ENCODE data around the gene TRIM45.

Gene TRIM45

GRCh38 chr1:117143871-117144270, 22.3 kb upstream of the TRIM45 start:
- Histone ChIP-seq H3K4me2 (ENCODE audit: low read depth, low read length, poor library complexity, severe bottlenecking) (no peak overlapping the region), H3K36me3 (ENCODE audit: low read length) (no peaks in the 10 kb centered on the region), H2AFZ (ENCODE audit: low read depth, low read length, severe bottlenecking) (no peak overlapping the region), H3K9me2 (replicated peaks; ENCODE audit: insufficient read depth, low read length) (no peaks in the 10 kb centered on the region), H3K9ac (ENCODE audit: low read length) (no peak overlapping the region), H4K20me1 (ENCODE audit: low read depth, low read length) (no peaks in the 10 kb centered on the region), H3K27ac (ENCODE audit: low read depth, low read length) (no peak overlapping the region), H3F3A (ENCODE audit: insufficient read depth) (no peaks in the 10 kb centered on the region), H3K4me3 (ENCODE audit: insufficient read depth, low read length, poor library complexity, severe bottlenecking) (no peak overlapping the region), H3K79me2 (ENCODE audit: insufficient read depth, low read length) (no peaks in the 10 kb centered on the region), H3K9me3 (ENCODE audit: insufficient read depth, low read length) (no peaks in the 10 kb centered on the region), H3K27me3 (ENCODE audit: low read length) (no peaks in the 10 kb centered on the region)
- TF ChIP-seq, protein P1, sequence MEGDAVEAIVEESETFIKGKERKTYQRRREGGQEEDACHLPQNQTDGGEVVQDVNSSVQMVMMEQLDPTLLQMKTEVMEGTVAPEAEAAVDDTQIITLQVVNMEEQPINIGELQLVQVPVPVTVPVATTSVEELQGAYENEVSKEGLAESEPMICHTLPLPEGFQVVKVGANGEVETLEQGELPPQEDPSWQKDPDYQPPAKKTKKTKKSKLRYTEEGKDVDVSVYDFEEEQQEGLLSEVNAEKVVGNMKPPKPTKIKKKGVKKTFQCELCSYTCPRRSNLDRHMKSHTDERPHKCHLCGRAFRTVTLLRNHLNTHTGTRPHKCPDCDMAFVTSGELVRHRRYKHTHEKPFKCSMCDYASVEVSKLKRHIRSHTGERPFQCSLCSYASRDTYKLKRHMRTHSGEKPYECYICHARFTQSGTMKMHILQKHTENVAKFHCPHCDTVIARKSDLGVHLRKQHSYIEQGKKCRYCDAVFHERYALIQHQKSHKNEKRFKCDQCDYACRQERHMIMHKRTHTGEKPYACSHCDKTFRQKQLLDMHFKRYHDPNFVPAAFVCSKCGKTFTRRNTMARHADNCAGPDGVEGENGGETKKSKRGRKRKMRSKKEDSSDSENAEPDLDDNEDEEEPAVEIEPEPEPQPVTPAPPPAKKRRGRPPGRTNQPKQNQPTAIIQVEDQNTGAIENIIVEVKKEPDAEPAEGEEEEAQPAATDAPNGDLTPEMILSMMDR (IDR thresholded peaks at IDR 0.05; ENCODE audit: insufficient read depth, low read length, poor library complexity, severe bottlenecking): no peak
- no peak for TF ChIP-seq EZH2phosphoT487 (conservative IDR thresholded peaks at IDR 0.05; ENCODE audit: low read length)

DNA sequence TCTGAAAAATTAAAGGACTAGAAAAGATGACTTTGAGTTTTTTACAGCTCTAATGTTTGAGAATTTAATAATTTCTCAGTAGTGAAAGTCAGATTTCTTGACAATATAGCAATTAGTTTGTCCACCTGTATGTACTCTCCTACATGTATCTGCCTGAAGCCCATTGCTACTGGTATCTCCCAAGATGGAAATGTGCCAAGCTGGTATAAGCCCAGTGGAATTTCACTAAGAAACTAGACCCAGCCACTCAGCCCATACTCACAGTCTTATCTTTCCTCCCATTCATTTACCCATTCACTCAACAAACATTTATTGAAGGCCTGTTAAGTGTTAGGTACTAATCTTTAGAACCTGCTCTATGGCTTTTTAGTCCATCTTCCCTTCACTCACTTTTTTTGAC, 21.6 kb upstream of the TRIM45 start:
- Histone ChIP-seq H3F3A (ENCODE audit: insufficient read depth) (no peaks in the 10 kb centered on the region), H3K79me2 (ENCODE audit: insufficient read depth, low read length) (no peaks in the 10 kb centered on the region), H3K36me3 (ENCODE audit: low read length) (no peaks in the 10 kb centered on the region), H3K9ac (ENCODE audit: low read length) (no peak overlapping the region), H3K9me2 (replicated peaks; ENCODE audit: insufficient read depth, low read length) (no peaks in the 10 kb centered on the region), H3K9me3 (ENCODE audit: insufficient read depth, low read length) (no peaks in the 10 kb centered on the region), H4K20me1 (ENCODE audit: low read depth, low read length) (no peaks in the 10 kb centered on the region), H2AFZ (ENCODE audit: low read depth, low read length, severe bottlenecking) (no peak overlapping the region), H3K4me2 (ENCODE audit: low read depth, low read length, poor library complexity, severe bottlenecking) (no peak overlapping the region), H3K27ac (ENCODE audit: low read depth, low read length) (no peak overlapping the region), H3K27me3 (ENCODE audit: low read length) (no peaks in the 10 kb centered on the region), H3K4me3 (ENCODE audit: insufficient read depth, low read length, poor library complexity, severe bottlenecking) (no peak overlapping the region)
- no peak for TF ChIP-seq EZH2phosphoT487 (conservative IDR thresholded peaks at IDR 0.05; ENCODE audit: low read length)
- TF ChIP-seq, protein P1 (IDR thresholded peaks at IDR 0.05; ENCODE audit: insufficient read depth, low read length, poor library complexity, severe bottlenecking): no peak

DNA sequence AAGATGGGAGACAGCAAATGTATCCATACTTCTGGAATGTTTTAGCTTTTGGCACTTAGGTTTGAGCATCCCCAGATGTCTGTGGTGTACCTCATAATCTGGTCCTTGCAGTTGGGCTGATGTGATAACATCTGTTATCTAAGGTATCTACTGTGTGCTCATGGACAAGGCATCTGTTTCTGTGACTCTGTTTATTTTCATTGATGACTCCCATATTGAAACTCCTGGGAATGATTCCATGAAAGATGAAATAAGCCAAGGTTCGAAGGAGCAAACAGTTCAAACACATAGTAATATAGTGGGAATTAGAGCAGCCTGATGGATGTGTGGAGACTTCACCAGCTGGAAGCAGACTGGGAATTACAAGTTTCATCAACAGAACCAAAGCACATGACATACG, 20.7 kb upstream of the TRIM45 start:
- no peak for TF ChIP-seq EZH2phosphoT487 (conservative IDR thresholded peaks at IDR 0.05; ENCODE audit: low read length)
- TF ChIP-seq, protein P1 (IDR thresholded peaks at IDR 0.05; ENCODE audit: insufficient read depth, low read length, poor library complexity, severe bottlenecking): no peak
- Histone ChIP-seq H3K4me3 (ENCODE audit: insufficient read depth, low read length, poor library complexity, severe bottlenecking) (no peak overlapping the region), H3K9me3 (ENCODE audit: insufficient read depth, low read length) (no peaks in the 10 kb centered on the region), H3K36me3 (ENCODE audit: low read length) (no peaks in the 10 kb centered on the region), H3K27ac (ENCODE audit: low read depth, low read length) (no peak overlapping the region), H2AFZ (ENCODE audit: low read depth, low read length, severe bottlenecking) (no peak overlapping the region), H3K9me2 (replicated peaks; ENCODE audit: insufficient read depth, low read length) (no peaks in the 10 kb centered on the region), H4K20me1 (ENCODE audit: low read depth, low read length) (no peaks in the 10 kb centered on the region), H3K9ac (ENCODE audit: low read length) (no peak overlapping the region), H3F3A (ENCODE audit: insufficient read depth) (no peaks in the 10 kb centered on the region), H3K27me3 (ENCODE audit: low read length) (no peaks in the 10 kb centered on the region), H3K4me2 (ENCODE audit: low read depth, low read length, poor library complexity, severe bottlenecking) (no peak overlapping the region), H3K79me2 (ENCODE audit: insufficient read depth, low read length) (no peaks in the 10 kb centered on the region)

All from SU-DHL-6 (cell line).